Measurements from ENCODE around the gene GLDN. TPM values are rescaled to one million over a fixed set of nuclear protein-coding genes. Genes with fewer than 3 reads are reported as not detected.

Gene GLDN
- total RNA-seq, 1 experiment from 2014 or later, result 0.77 TPM

GRCh38 chr15:51331141-51331540 lies 10.3 kb upstream of the GLDN start:
- no peaks in the 10 kb centered on the region for H3K36me3 Mint-ChIP-seq
- no peak overlapping the region for H3K4me3 Mint-ChIP-seq
- no peaks in the 10 kb centered on the region for H3K9me3 Mint-ChIP-seq
- ChIA-PET POLR2A (no interaction called here), CTCF (no interaction called here)
- H3K27me3 Mint-ChIP-seq (ENCODE audit: low read depth), result peaks cover 23% of the 10 kb centered on the region
- TF ChIP-seq ZNF219 (CRISPR knock-in tag; IDR thresholded peaks at IDR 0.05; ENCODE audit: borderline replicate concordance) (no peak), ARID4B (CRISPR knock-in tag; IDR thresholded peaks at IDR 0.05; ENCODE audit: borderline replicate concordance) (no peak), GTF2I (CRISPR knock-in tag; conservative IDR thresholded peaks at IDR 0.05) (no peak), CREM (CRISPR knock-in tag; IDR thresholded peaks at IDR 0.05) (no peak), CBFB (CRISPR knock-in tag; IDR thresholded peaks at IDR 0.05; ENCODE audit: low read depth) (no peak), MYBL2 (CRISPR knock-in tag; IDR thresholded peaks at IDR 0.05) (no peak), OVOL2 (CRISPR knock-in tag; IDR thresholded peaks at IDR 0.05; ENCODE audit: borderline replicate concordance) (no peak), TCF7 (CRISPR knock-in tag; IDR thresholded peaks at IDR 0.05; ENCODE audit: low read depth) (no peak), IRF2 (CRISPR knock-in tag; IDR thresholded peaks at IDR 0.05; ENCODE audit: borderline replicate concordance, low read depth) (no peak), MXD4 (CRISPR knock-in tag; IDR thresholded peaks at IDR 0.05; ENCODE audit: borderline replicate concordance) (no peak), ETV6 (CRISPR knock-in tag; IDR thresholded peaks at IDR 0.05) (no peak), AR (CRISPR knock-in tag; IDR thresholded peaks at IDR 0.05) (no peak), TEAD1 (CRISPR knock-in tag; IDR thresholded peaks at IDR 0.05) (no peak)
- H3K4me1 Mint-ChIP-seq, result no peaks in the 10 kb centered on the region
- DNase-seq (ENCODE audit: low spot score) (no peak), ATAC-seq (no peak)
- H3K27ac Mint-ChIP-seq, result no peak overlapping the region

GRCh38 chr15:51332206-51333147 lies 9.0 kb upstream of the GLDN start:
- no peak overlapping the region for H3K27ac Mint-ChIP-seq

GRCh38 chr15:51333571-51333970 lies 7.9 kb upstream of the GLDN start:
- ChIA-PET POLR2A (no interaction called here), CTCF (no interaction called here)
- no peak overlapping the region for H3K27ac Mint-ChIP-seq
- no peak overlapping the region for H3K4me3 Mint-ChIP-seq
- TF ChIP-seq PREB (CRISPR knock-in tag; IDR thresholded peaks at IDR 0.05; ENCODE audit: borderline replicate concordance) (no peak), TEAD1 (CRISPR knock-in tag; IDR thresholded peaks at IDR 0.05) (no peak), AR (CRISPR knock-in tag; IDR thresholded peaks at IDR 0.05) (no peak)
- peaks cover 19% of the 10 kb centered on the region for H3K27me3 Mint-ChIP-seq (ENCODE audit: low read depth)
- H3K36me3 Mint-ChIP-seq, result no peaks in the 10 kb centered on the region
- DNase-seq (ENCODE audit: low spot score) (no peak), ATAC-seq (no peak)
- no peaks in the 10 kb centered on the region for H3K4me1 Mint-ChIP-seq
- no peaks in the 10 kb centered on the region for H3K9me3 Mint-ChIP-seq

More at GRCh38 chr15:51332206-51333147, 9.0 kb upstream of the GLDN start:
- no peaks in the 10 kb centered on the region for H3K36me3 Mint-ChIP-seq
- H3K4me3 Mint-ChIP-seq, result no peak overlapping the region
- no peaks in the 10 kb centered on the region for H3K9me3 Mint-ChIP-seq
- POLR2A ChIA-PET, result no interaction called here
- peaks cover 16% of the 10 kb centered on the region for H3K27me3 Mint-ChIP-seq (ENCODE audit: low read depth)
- H3K4me1 Mint-ChIP-seq, result no peaks in the 10 kb centered on the region
- CTCF ChIA-PET, result no interaction called here
- no peak for TF ChIP-seq MYBL2 (CRISPR knock-in tag; IDR thresholded peaks at IDR 0.05)
- no peak for TF ChIP-seq HMGA2 (CRISPR knock-in tag; IDR thresholded peaks at IDR 0.05)
- TF ChIP-seq JUN (CRISPR knock-in tag; IDR thresholded peaks at IDR 0.05), result no peak
- no peak for TF ChIP-seq NFE2L1 (CRISPR knock-in tag; IDR thresholded peaks at IDR 0.05)
- no peak for TF ChIP-seq NFATC4 (CRISPR knock-in tag; IDR thresholded peaks at IDR 0.05)
- TF ChIP-seq ZNF121 (CRISPR knock-in tag; IDR thresholded peaks at IDR 0.05), result no peak
- no peak for TF ChIP-seq ZNF232 (CRISPR knock-in tag; IDR thresholded peaks at IDR 0.05)
- ATAC-seq (no peak), DNase-seq (ENCODE audit: low spot score) (no peak)

Data from WTC11 (cell line).